ENCODE results near the gene CNPY3. TPM values are rescaled to one million over a fixed set of nuclear protein-coding genes. Genes with fewer than 3 reads are reported as not detected.

The CNPY3 gene
- total and polyA plus RNA-seq, 10 of the 15 experiments (the other 5 are each of a cell fraction or from before 2014, with no cell fraction given): 7.2 to 102 (median 73.6) TPM

DNA sequence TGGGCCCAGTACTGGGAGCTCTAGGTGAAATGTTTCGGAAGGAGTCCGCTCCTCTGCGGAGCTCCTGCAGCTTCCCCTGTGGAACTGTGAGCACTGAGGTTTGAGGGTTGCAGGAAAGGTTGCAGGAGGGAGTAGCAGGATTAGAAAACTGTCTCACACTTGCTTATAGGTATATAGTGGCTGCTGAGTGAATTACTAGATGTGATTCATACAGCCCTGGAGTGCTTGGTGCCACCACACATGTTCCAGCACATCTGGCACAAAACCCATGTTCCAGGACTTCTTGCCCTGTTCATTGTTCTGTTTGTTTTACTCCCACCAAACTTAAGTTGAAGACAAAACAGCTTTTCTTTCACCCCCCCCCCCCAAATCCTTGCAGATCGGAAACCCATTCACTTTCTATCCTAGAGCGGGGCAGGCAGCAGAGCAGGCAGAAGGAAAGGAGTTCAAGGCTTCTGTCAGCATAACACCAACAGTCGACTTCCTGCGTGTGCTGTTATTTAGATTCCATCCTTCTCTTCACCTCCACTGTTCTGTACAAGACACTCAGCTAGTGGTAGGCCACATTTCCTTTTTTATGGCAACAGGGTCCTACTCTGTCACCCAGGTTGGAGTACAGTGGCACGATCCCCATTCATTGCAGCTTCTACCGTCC, 50.4 kb downstream of the CNPY3 start:
- POLR2A ChIA-PET: interaction anchor here (0.5 to 3.0 kb wide), 7 partner anchors 8 to 115 kb away, joined by 3 to 20 read pairs (median 4); partner anchors contain the start of genes CNPY3, KLC4, KLHDC3 and MEA1

More for the DNA sequence above, 50.4 kb downstream of the CNPY3 start:
- Histone ChIP-seq H3K4me1 (ENCODE audit: control insufficient read depth, insufficient read depth, low read length) (peaks cover 13% of the 10 kb centered on the region), H3K4me3 (peak overlapping the region; percentile 88), H2AFZ (ENCODE audit: control insufficient read depth, low read depth, low read length) (peak overlapping the region; percentile 73), H3K27ac (ENCODE audit: control insufficient read depth, insufficient read depth) (peak overlapping the region; percentile 33), H3K79me2 (ENCODE audit: control insufficient read depth, insufficient read depth, low read length) (peaks cover 27% of the 10 kb centered on the region), H3K9ac (ENCODE audit: control insufficient read depth, insufficient read depth, low read length) (peak overlapping the region; percentile 90), H3K4me2 (ENCODE audit: control insufficient read depth, insufficient read depth) (peak overlapping the region; percentile 94), H4K20me1 (ENCODE audit: control insufficient read depth, insufficient read depth) (no peaks in the 10 kb centered on the region), H3K9me3 (replicated peaks; ENCODE audit: control insufficient read depth, insufficient read depth, low read length) (no peaks in the 10 kb centered on the region), H3K36me3 (ENCODE audit: control insufficient read depth in 2 of 2, insufficient read depth in 2 of 2, low read length in 1 of 2) (no peaks in the 10 kb centered on the region), H3K27me3 (replicated peaks in 1 of 2; ENCODE audit: control insufficient read depth in 2 of 2, insufficient read depth in 2 of 2, low read length in 1 of 2) (no peaks in the 10 kb centered on the region)
- TF ChIP-seq HDAC2 (IDR thresholded peaks at IDR 0.05): no peak
- TF ChIP-seq TBL1XR1 (IDR thresholded peaks at IDR 0.05; ENCODE audit: low read depth, low read length): no peak
- TF ChIP-seq, protein P1, sequence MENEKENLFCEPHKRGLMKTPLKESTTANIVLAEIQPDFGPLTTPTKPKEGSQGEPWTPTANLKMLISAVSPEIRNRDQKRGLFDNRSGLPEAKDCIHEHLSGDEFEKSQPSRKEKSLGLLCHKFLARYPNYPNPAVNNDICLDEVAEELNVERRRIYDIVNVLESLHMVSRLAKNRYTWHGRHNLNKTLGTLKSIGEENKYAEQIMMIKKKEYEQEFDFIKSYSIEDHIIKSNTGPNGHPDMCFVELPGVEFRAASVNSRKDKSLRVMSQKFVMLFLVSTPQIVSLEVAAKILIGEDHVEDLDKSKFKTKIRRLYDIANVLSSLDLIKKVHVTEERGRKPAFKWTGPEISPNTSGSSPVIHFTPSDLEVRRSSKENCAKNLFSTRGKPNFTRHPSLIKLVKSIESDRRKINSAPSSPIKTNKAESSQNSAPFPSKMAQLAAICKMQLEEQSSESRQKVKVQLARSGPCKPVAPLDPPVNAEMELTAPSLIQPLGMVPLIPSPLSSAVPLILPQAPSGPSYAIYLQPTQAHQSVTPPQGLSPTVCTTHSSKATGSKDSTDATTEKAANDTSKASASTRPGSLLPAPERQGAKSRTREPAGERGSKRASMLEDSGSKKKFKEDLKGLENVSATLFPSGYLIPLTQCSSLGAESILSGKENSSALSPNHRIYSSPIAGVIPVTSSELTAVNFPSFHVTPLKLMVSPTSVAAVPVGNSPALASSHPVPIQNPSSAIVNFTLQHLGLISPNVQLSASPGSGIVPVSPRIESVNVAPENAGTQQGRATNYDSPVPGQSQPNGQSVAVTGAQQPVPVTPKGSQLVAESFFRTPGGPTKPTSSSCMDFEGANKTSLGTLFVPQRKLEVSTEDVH (IDR thresholded peaks at IDR 0.05; ENCODE audit: low read depth, partially characterized antibody): no peak
- TF ChIP-seq ATF7 (IDR thresholded peaks at IDR 0.05; ENCODE audit: low read depth): 0 out of 2 replicates have a peak, but pooled peaks have one; percentile 2
- 0 out of 2 replicates have a peak, but pooled peaks have one; percentile 8 for TF ChIP-seq NBN (IDR thresholded peaks at IDR 0.05)
- in situ Hi-C loops (cut with MboI): no loop called here
- WGBS (ENCODE audit: insufficient coverage, insufficient replicate concordance, low lambda C conversion rate, missing lambda C conversion rate): 33% methylated on average over 9 of the region's 9 CpGs
- intact Hi-C loops (cut with micrococcal nuclease; ENCODE audit: unreplicated experiment): no loop called here
- ChIA-PET CTCF (interaction anchor here (0.8 to 1.9 kb wide), 5 partner anchors 15 to 164 kb away, joined by 3 to 5 read pairs (median 5); partner anchors contain the start of genes KLHDC3 and MEA1), RAD21 (ENCODE audit: unreplicated experiment) (interaction anchor here (0.9 to 2.2 kb wide), 5 partner anchors 28 to 49 kb away, joined by 3 to 8 read pairs (median 3); partner anchors contain the start of genes KLHDC3, MEA1 and RRP36), SMC1A (ENCODE audit: uncharacterized antibody, unreplicated experiment) (interaction anchor here (0.7 to 2.4 kb wide), 8 partner anchors 15 to 164 kb away, joined by 3 to 9 read pairs (median 4); partner anchors contain the start of genes CUL7, KLHDC3 and MEA1)
- FAIRE-seq (no peak), ATAC-seq (peak; percentile 5), DNase-seq (ENCODE audit: low read depth, low spot score) (no peak)
- BruUV-seq (replicated peaks): TSS peak; percentile 99

Measured in GM12878 (cell line).